ENCODE data around the gene HDAC4.

The HDAC4 gene

DNA sequence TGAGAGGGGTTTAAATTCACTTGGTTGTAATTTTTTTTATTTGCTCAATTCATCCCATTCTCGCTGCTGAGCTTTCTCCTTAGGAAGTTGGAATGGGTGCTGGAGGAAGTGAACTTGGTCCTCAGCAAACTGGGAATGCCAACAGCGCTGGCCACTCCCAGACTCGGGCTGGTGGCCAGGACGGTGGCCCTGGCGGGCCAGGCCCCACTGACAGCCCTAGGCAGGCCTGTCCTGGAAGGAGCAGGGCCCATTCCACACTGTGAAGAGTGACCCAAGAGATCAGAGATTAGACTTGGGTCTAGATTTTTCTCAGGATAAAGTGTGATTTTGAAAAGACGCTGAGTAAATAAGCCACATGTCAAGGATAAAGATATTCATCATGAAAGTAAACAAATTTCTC lies 132.7 kb downstream of the HDAC4 start:
- no peak overlapping the region for H3K27ac ChIP-seq (ENCODE audit: extremely low read depth, low read depth, low read length)
- CTCF ChIA-PET = no interaction called here
- TF ChIP-seq ZNF629 (tag by site-specific recombination; IDR thresholded peaks at IDR 0.05) (no peak), REPIN1 (tag by site-specific recombination; IDR thresholded peaks at IDR 0.05; ENCODE audit: low read depth) (no peak), ZNF792 (tag by site-specific recombination; IDR thresholded peaks at IDR 0.05) (no peak), ZNF501 (tag by site-specific recombination; IDR thresholded peaks at IDR 0.05) (no peak), ZFP3 (tag by site-specific recombination; IDR thresholded peaks at IDR 0.05; ENCODE audit: low read depth) (no peak)
- TF ChIP-seq, protein P1, sequence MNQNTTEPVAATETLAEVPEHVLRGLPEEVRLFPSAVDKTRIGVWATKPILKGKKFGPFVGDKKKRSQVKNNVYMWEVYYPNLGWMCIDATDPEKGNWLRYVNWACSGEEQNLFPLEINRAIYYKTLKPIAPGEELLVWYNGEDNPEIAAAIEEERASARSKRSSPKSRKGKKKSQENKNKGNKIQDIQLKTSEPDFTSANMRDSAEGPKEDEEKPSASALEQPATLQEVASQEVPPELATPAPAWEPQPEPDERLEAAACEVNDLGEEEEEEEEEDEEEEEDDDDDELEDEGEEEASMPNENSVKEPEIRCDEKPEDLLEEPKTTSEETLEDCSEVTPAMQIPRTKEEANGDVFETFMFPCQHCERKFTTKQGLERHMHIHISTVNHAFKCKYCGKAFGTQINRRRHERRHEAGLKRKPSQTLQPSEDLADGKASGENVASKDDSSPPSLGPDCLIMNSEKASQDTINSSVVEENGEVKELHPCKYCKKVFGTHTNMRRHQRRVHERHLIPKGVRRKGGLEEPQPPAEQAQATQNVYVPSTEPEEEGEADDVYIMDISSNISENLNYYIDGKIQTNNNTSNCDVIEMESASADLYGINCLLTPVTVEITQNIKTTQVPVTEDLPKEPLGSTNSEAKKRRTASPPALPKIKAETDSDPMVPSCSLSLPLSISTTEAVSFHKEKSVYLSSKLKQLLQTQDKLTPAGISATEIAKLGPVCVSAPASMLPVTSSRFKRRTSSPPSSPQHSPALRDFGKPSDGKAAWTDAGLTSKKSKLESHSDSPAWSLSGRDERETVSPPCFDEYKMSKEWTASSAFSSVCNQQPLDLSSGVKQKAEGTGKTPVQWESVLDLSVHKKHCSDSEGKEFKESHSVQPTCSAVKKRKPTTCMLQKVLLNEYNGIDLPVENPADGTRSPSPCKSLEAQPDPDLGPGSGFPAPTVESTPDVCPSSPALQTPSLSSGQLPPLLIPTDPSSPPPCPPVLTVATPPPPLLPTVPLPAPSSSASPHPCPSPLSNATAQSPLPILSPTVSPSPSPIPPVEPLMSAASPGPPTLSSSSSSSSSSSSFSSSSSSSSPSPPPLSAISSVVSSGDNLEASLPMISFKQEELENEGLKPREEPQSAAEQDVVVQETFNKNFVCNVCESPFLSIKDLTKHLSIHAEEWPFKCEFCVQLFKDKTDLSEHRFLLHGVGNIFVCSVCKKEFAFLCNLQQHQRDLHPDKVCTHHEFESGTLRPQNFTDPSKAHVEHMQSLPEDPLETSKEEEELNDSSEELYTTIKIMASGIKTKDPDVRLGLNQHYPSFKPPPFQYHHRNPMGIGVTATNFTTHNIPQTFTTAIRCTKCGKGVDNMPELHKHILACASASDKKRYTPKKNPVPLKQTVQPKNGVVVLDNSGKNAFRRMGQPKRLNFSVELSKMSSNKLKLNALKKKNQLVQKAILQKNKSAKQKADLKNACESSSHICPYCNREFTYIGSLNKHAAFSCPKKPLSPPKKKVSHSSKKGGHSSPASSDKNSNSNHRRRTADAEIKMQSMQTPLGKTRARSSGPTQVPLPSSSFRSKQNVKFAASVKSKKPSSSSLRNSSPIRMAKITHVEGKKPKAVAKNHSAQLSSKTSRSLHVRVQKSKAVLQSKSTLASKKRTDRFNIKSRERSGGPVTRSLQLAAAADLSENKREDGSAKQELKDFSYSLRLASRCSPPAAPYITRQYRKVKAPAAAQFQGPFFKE (tag by site-specific recombination; IDR thresholded peaks at IDR 0.05; ENCODE audit: borderline replicate concordance) = no peak
- TF ChIP-seq, protein P2, sequence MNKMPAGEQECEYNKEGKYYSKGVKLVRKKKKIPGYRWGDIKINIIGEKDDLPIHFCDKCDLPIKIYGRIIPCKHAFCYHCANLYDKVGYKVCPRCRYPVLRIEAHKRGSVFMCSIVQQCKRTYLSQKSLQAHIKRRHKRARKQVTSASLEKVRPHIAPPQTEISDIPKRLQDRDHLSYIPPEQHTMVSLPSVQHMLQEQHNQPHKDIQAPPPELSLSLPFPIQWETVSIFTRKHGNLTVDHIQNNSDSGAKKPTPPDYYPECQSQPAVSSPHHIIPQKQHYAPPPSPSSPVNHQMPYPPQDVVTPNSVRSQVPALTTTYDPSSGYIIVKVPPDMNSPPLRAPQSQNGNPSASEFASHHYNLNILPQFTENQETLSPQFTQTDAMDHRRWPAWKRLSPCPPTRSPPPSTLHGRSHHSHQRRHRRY (tag by site-specific recombination; IDR thresholded peaks at IDR 0.05) = no peak
- TF ChIP-seq, protein P3, sequence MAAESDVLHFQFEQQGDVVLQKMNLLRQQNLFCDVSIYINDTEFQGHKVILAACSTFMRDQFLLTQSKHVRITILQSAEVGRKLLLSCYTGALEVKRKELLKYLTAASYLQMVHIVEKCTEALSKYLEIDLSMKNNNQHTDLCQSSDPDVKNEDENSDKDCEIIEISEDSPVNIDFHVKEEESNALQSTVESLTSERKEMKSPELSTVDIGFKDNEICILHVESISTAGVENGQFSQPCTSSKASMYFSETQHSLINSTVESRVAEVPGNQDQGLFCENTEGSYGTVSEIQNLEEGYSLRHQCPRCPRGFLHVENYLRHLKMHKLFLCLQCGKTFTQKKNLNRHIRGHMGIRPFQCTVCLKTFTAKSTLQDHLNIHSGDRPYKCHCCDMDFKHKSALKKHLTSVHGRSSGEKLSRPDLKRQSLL (tag by site-specific recombination; IDR thresholded peaks at IDR 0.05) = no peak
- no peaks in the 10 kb centered on the region for H3K9me3 ChIP-seq (ENCODE audit: control insufficient read depth, insufficient read depth, low read depth, low read length)
- POLR2A ChIA-PET = no interaction called here
- no peaks in the 10 kb centered on the region for H3K36me3 ChIP-seq (ENCODE audit: control insufficient read depth in 2 of 2, insufficient read depth in 1 of 2, low read length in 2 of 2)
- peaks cover 10% of the 10 kb centered on the region for H3K4me1 ChIP-seq (ENCODE audit: control insufficient read depth, insufficient read depth, low read length)
- H3K4me3 ChIP-seq (ENCODE audit: low read depth, low read length) = no peak overlapping the region

DNA sequence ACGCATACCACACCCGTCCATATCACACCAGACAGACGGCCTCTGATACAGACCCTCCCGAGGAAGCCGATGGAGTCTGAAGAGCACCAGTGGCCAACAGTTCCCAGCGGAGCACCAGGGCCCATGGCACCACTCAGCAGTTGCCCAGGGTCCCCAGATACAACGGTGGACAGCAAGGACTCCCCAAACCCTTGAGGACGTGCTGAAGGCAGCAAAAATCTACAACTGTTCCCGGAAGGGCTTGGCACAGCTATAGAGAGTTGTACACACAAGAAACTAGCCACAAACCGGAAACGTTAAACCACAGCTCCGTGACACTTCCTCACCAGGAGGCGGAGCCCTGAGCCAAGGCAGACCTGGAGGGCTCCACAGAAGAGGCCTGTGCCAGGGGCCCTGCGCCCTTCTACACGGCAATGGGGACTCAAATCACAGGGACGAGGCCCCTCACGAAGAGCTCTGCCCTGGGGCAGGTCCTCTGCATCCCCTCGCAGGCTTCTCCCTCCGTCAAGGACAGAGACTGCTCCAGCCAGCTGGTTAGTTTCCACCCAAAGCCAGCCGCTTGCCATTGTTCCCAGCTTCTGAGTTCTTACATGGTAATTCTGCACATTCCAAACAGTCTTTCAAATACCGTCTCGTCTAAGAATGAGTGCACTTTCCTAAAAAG lies 133.4 kb downstream of the HDAC4 start:
- peaks cover 10% of the 10 kb centered on the region for H3K4me1 ChIP-seq (ENCODE audit: control insufficient read depth, insufficient read depth, low read length)
- ChIA-PET POLR2A (no interaction called here), CTCF (interaction anchor here (0.6 kb wide), 1 partner anchor 618 kb away, joined by 4 read pairs; no protein-coding TSS in a partner anchor)
- no peaks in the 10 kb centered on the region for H3K36me3 ChIP-seq (ENCODE audit: control insufficient read depth in 2 of 2, insufficient read depth in 1 of 2, low read length in 2 of 2)
- H3K9me3 ChIP-seq (ENCODE audit: control insufficient read depth, insufficient read depth, low read depth, low read length) = no peaks in the 10 kb centered on the region
- no peak overlapping the region for H3K27ac ChIP-seq (ENCODE audit: extremely low read depth, low read depth, low read length)
- no peak overlapping the region for H3K4me3 ChIP-seq (ENCODE audit: low read depth, low read length)
- TF ChIP-seq ZNF19 (tag by site-specific recombination; IDR thresholded peaks at IDR 0.05; ENCODE audit: low read depth) (no peak), ZNF707 (tag by site-specific recombination; IDR thresholded peaks at IDR 0.05) (no peak), PRDM1 (tag by site-specific recombination; IDR thresholded peaks at IDR 0.05) (no peak), EGR2 (tag by site-specific recombination; IDR thresholded peaks at IDR 0.05; ENCODE audit: low read depth) (no peak), ZNF404 (tag by site-specific recombination; IDR thresholded peaks at IDR 0.05) (no peak), ZSCAN23 (tag by site-specific recombination; IDR thresholded peaks at IDR 0.05) (no peak), ZNF596 (tag by site-specific recombination; IDR thresholded peaks at IDR 0.05) (no peak), ZNF585B (tag by site-specific recombination; IDR thresholded peaks at IDR 0.05) (no peak), ZBTB48 (tag by site-specific recombination; IDR thresholded peaks at IDR 0.05) (no peak), ZNF777 (tag by site-specific recombination; IDR thresholded peaks at IDR 0.05; ENCODE audit: borderline replicate concordance) (no peak)
- TF ChIP-seq, protein P4, sequence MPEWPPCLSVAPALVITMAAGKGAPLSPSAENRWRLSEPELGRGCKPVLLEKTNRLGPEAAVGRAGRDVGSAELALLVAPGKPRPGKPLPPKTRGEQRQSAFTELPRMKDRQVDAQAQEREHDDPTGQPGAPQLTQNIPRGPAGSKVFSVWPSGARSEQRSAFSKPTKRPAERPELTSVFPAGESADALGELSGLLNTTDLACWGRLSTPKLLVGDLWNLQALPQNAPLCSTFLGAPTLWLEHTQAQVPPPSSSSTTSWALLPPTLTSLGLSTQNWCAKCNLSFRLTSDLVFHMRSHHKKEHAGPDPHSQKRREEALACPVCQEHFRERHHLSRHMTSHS (tag by site-specific recombination; IDR thresholded peaks at IDR 0.05) = no peak
- TF ChIP-seq, protein P5, sequence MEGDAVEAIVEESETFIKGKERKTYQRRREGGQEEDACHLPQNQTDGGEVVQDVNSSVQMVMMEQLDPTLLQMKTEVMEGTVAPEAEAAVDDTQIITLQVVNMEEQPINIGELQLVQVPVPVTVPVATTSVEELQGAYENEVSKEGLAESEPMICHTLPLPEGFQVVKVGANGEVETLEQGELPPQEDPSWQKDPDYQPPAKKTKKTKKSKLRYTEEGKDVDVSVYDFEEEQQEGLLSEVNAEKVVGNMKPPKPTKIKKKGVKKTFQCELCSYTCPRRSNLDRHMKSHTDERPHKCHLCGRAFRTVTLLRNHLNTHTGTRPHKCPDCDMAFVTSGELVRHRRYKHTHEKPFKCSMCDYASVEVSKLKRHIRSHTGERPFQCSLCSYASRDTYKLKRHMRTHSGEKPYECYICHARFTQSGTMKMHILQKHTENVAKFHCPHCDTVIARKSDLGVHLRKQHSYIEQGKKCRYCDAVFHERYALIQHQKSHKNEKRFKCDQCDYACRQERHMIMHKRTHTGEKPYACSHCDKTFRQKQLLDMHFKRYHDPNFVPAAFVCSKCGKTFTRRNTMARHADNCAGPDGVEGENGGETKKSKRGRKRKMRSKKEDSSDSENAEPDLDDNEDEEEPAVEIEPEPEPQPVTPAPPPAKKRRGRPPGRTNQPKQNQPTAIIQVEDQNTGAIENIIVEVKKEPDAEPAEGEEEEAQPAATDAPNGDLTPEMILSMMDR (tag by site-specific recombination; IDR thresholded peaks at IDR 0.05) = no peak
